Stimulated activated CD4-positive, alpha-beta T cell treated with anti-CD3 and anti-CD28 coated beads, Interleukin-2, amount 100 ng/mL, for 24 hours (primary cell): ENCODE results near the gene RALGPS2.
"Not testable (repeated sequence)": the region's sequence is repeated elsewhere in the genome, so short reads cannot be mapped to it uniquely, and the experiment has no call there.

Experiments used
- DNase-seq, 2 donors: peaks; one replicate each; pipeline ENCODE4 v3.0.0-alpha.2; 2020

The RALGPS2 gene

GRCh38 chr1:178726087-178726517 lies 1.1 kb downstream of the RALGPS2 start:
- DNase-seq = peak; percentile 41 to 52

- no peak for DNase-seq
These were observed 1.5 kb downstream of the RALGPS2 start for GRCh38 chr1:178726545-178726944.

- no peak for DNase-seq
These were observed 2.2 kb downstream of the RALGPS2 start for GRCh38 chr1:178727014-178727895.

GRCh38 chr1:178733972-178734371 lies 8.9 kb downstream of the RALGPS2 start:
- DNase-seq = no peak

- DNase-seq = no peak
These were observed 13.7 kb downstream of the RALGPS2 start for GRCh38 chr1:178738780-178739179.

- no peak for DNase-seq
These were observed 14.4 kb downstream of the RALGPS2 start for GRCh38 chr1:178739285-178740045.

- DNase-seq = no peak
These were observed 15.4 kb downstream of the RALGPS2 start for GRCh38 chr1:178740491-178740890.

- no peak for DNase-seq
These were observed 15.9 kb downstream of the RALGPS2 start for GRCh38 chr1:178740924-178741323.

GRCh38 chr1:178743801-178744200 lies 18.8 kb downstream of the RALGPS2 start:
- no peak for DNase-seq

GRCh38 chr1:178745260-178745659 lies 20.2 kb downstream of the RALGPS2 start:
- DNase-seq = no peak

GRCh38 chr1:178746345-178746744 lies 21.3 kb downstream of the RALGPS2 start:
- no peak for DNase-seq

GRCh38 chr1:178747361-178747760 lies 22.3 kb downstream of the RALGPS2 start:
- DNase-seq = not testable (repeated sequence)

GRCh38 chr1:178749581-178750166 lies 24.6 kb downstream of the RALGPS2 start:
- DNase-seq = no peak

GRCh38 chr1:178751046-178751445 lies 26.0 kb downstream of the RALGPS2 start:
- DNase-seq = no peak

- DNase-seq = no peak
These were observed 27.8 kb downstream of the RALGPS2 start for GRCh38 chr1:178752891-178753290.

GRCh38 chr1:178754655-178755256 lies 29.7 kb downstream of the RALGPS2 start:
- not testable (repeated sequence) for DNase-seq

- DNase-seq = peak in 1 of 2 donors; percentile 2
These were observed 43.4 kb downstream of the RALGPS2 start for GRCh38 chr1:178768423-178768822.

- no peak for DNase-seq
These were observed 47.9 kb downstream of the RALGPS2 start for GRCh38 chr1:178772952-178773351.

GRCh38 chr1:178774263-178774662 lies 49.2 kb downstream of the RALGPS2 start:
- DNase-seq = no peak

GRCh38 chr1:178776553-178776952 lies 51.5 kb downstream of the RALGPS2 start:
- no peak for DNase-seq

GRCh38 chr1:178781533-178782330 lies 56.7 kb downstream of the RALGPS2 start:
- no peak for DNase-seq

- DNase-seq = no peak
These were observed 59.1 kb downstream of the RALGPS2 start for GRCh38 chr1:178784131-178784536.
